ENCODE data around the gene CREBL2. TPM values are rescaled to one million over a fixed set of nuclear protein-coding genes. Genes with fewer than 3 reads are reported as not detected.

Gene CREBL2
- total and polyA plus RNA-seq, 10 of the 15 experiments (the other 5 are each of a cell fraction or from before 2014, with no cell fraction given), result 4.6 to 19.1 (median 13.5) TPM

GRCh38 chr12:12693111-12693671 lies 81.5 kb downstream of the CREBL2 start:
- no peaks in the 10 kb centered on the region for H3K27me3 ChIP-seq (replicated peaks in 1 of 2; ENCODE audit: control insufficient read depth in 2 of 2, insufficient read depth in 2 of 2, low read length in 1 of 2)
- FAIRE-seq (peak; percentile 52), ATAC-seq (peak; percentile 57), DNase-seq (ENCODE audit: low read depth, low spot score) (peak; percentile 77)
- 43% methylated on average over 3 of the region's 3 CpGs for WGBS (ENCODE audit: insufficient coverage, insufficient replicate concordance, low lambda C conversion rate, missing lambda C conversion rate)
- no peaks in the 10 kb centered on the region for H4K20me1 ChIP-seq (ENCODE audit: control insufficient read depth, insufficient read depth)
- SMC1A ChIA-PET (ENCODE audit: uncharacterized antibody, unreplicated experiment), result interaction anchor here (0.8 to 2.3 kb wide), 17 partner anchors 11 to 335 kb away, joined by 3 to 15 read pairs (median 5); no protein-coding TSS in a partner anchor
- H3K4me3 ChIP-seq, result no peak overlapping the region
- peak overlapping the region; percentile 82 for H3K4me2 ChIP-seq (ENCODE audit: control insufficient read depth, insufficient read depth)
- H3K9me3 ChIP-seq (replicated peaks; ENCODE audit: control insufficient read depth, insufficient read depth, low read length), result no peaks in the 10 kb centered on the region
- no TSS peak for BruUV-seq (replicated peaks)
- intact Hi-C loops (cut with micrococcal nuclease; ENCODE audit: unreplicated experiment) (no loop called here), in situ Hi-C loops (cut with MboI) (loop anchor here (10.0 kb wide), 1 partner anchor 1128 kb away; no protein-coding TSS in a partner anchor)
- no peak overlapping the region for H3K9ac ChIP-seq (ENCODE audit: control insufficient read depth, insufficient read depth, low read length)
- CTCF ChIA-PET, result interaction anchor here (0.6 to 3.3 kb wide), 10 partner anchors 10 to 188 kb away, joined by 3 to 8 read pairs (median 4); no protein-coding TSS in a partner anchor
- H3K27ac ChIP-seq (ENCODE audit: control insufficient read depth, insufficient read depth), result no peak overlapping the region
- RAD21 ChIA-PET (ENCODE audit: unreplicated experiment), result interaction anchor here (0.8 to 3.4 kb wide), 12 partner anchors 10 to 335 kb away, joined by 3 to 11 read pairs (median 3); no protein-coding TSS in a partner anchor
- no peaks in the 10 kb centered on the region; a peak in 1 of 4 replicates for H3K36me3 ChIP-seq (ENCODE audit: control insufficient read depth in 2 of 2, insufficient read depth in 2 of 2, low read length in 1 of 2)
- H3K4me1 ChIP-seq (ENCODE audit: control insufficient read depth, insufficient read depth, low read length), result peaks cover 61% of the 10 kb centered on the region
- POLR2A ChIA-PET, result interaction anchor here (0.5 to 2.6 kb wide), 7 partner anchors 8 to 654 kb away, joined by 3 to 18 read pairs (median 4); no protein-coding TSS in a partner anchor
- no peak overlapping the region for H2AFZ ChIP-seq (ENCODE audit: control insufficient read depth, low read depth, low read length)
- no peaks in the 10 kb centered on the region; the same call in none of the 2 replicates for H3K79me2 ChIP-seq (ENCODE audit: control insufficient read depth, insufficient read depth, low read length)
- TF ChIP-seq IKZF1 (conservative IDR thresholded peaks at IDR 0.05), result peak; percentile 64
- peak; percentile 67 for TF ChIP-seq BCL11A (IDR thresholded peaks at IDR 0.05; ENCODE audit: low read depth, low read length)
- TF ChIP-seq EED (IDR thresholded peaks at IDR 0.05; ENCODE audit: low read depth), result 0 out of 2 replicates have a peak, but pooled peaks have one; percentile 33
- peak; percentile 82; the same call in 1 of the 2 replicates for TF ChIP-seq PAX5 (IDR thresholded peaks at IDR 0.05; ENCODE audit: borderline replicate concordance, low read depth, low read length)
- TF ChIP-seq JUNB (IDR thresholded peaks at IDR 0.05), result peak; percentile 57
- no peak for TF ChIP-seq FOXK2 (IDR thresholded peaks at IDR 0.05)
- no peak for TF ChIP-seq NRF1 (conservative IDR thresholded peaks at IDR 0.05; ENCODE audit: low read depth, low read length)
- no peak for TF ChIP-seq ZNF622 (IDR thresholded peaks at IDR 0.05)
- 0 out of 2 replicates have a peak, but pooled peaks have one; percentile 50 for TF ChIP-seq MLLT1 (IDR thresholded peaks at IDR 0.05)
- TF ChIP-seq TCF7 (IDR thresholded peaks at IDR 0.05; ENCODE audit: borderline replicate concordance), result 0 out of 2 replicates have a peak, but pooled peaks have one; percentile 12
- TF ChIP-seq NFYB (IDR thresholded peaks at IDR 0.05; ENCODE audit: insufficient read depth, low read depth, low read length), result peak; percentile 83
- 0 out of 2 replicates have a peak, but pooled peaks have one; percentile 47 for TF ChIP-seq DPF2 (IDR thresholded peaks at IDR 0.05)
- peak; percentile 64 for TF ChIP-seq NR2F1 (conservative IDR thresholded peaks at IDR 0.05)
- TF ChIP-seq ATF2 (IDR thresholded peaks at IDR 0.05; ENCODE audit: low read length), result 0 out of 2 replicates have a peak, but pooled peaks have one; percentile 31
- 0 out of 4 replicates have a peak, but pooled peaks of 1 of the 2 experiments have one; percentile 14 for TF ChIP-seq EP300 (IDR thresholded peaks at IDR 0.05; ENCODE audit: borderline replicate concordance in 1 of 2, control insufficient read depth in 1 of 2, low read depth in 2 of 2, low read length in 2 of 2)
- no peak for TF ChIP-seq STAT1 (conservative IDR thresholded peaks at IDR 0.05)
- peak; percentile 73 for TF ChIP-seq MTA2 (IDR thresholded peaks at IDR 0.05; ENCODE audit: low read depth)
- no peak for TF ChIP-seq SIN3A (IDR thresholded peaks at IDR 0.05; ENCODE audit: low read depth, low read length)
- peak in 1 of 2 experiments; percentile 57; a peak in 2 of 4 replicates for TF ChIP-seq IKZF2 (IDR thresholded peaks at IDR 0.05)
- TF ChIP-seq MEF2A (IDR thresholded peaks at IDR 0.05; ENCODE audit: insufficient read depth, low read depth, low read length), result 0 out of 2 replicates have a peak, but pooled peaks have one; percentile 9
- TF ChIP-seq KLF5 (IDR thresholded peaks at IDR 0.05; ENCODE audit: partially characterized antibody), result no peak
- 0 out of 2 replicates have a peak, but pooled peaks have one; percentile 33 for TF ChIP-seq GATAD2B (conservative IDR thresholded peaks at IDR 0.05; ENCODE audit: low read depth)
- TF ChIP-seq ZNF207 (IDR thresholded peaks at IDR 0.05; ENCODE audit: borderline replicate concordance), result no peak
- no peak for TF ChIP-seq CHD4 (IDR thresholded peaks at IDR 0.05)

Data from GM12878 (cell line).